ENCODE data around the gene DOCK3. TPM values are rescaled to one million over a fixed set of nuclear protein-coding genes. Genes with fewer than 3 reads are reported as not detected.
"Not testable (repeated sequence)": the region's sequence is repeated elsewhere in the genome, so short reads cannot be mapped to it uniquely, and the experiment has no call there.

DOCK3 gene
- total and polyA plus RNA-seq, 4 donors = 0.01 to 0.08 (median 0.06) TPM; not detected in 1

DNA sequence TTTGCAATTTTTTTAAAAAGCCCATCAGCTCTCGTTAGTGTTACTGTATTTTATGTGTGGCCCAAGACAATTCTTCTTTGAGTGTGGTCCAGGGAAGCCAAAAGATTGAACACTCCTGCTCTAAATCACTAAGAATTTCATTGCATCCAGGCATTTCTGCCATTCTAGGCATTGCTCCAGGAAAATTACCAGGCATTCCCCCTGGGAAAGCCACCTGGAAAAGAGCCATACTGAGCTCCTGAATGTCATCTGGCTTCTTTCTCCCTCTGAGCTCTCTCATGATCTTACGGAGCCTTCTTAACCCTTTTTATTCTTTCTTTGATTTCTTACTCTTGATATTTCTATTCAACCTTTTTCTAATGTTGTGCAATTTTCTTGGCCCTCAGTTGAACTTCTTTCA is 202.2 kb downstream of the DOCK3 start (continued):
- TF ChIP-seq, protein P1, sequence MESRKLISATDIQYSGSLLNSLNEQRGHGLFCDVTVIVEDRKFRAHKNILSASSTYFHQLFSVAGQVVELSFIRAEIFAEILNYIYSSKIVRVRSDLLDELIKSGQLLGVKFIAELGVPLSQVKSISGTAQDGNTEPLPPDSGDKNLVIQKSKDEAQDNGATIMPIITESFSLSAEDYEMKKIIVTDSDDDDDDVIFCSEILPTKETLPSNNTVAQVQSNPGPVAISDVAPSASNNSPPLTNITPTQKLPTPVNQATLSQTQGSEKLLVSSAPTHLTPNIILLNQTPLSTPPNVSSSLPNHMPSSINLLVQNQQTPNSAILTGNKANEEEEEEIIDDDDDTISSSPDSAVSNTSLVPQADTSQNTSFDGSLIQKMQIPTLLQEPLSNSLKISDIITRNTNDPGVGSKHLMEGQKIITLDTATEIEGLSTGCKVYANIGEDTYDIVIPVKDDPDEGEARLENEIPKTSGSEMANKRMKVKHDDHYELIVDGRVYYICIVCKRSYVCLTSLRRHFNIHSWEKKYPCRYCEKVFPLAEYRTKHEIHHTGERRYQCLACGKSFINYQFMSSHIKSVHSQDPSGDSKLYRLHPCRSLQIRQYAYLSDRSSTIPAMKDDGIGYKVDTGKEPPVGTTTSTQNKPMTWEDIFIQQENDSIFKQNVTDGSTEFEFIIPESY (IDR thresholded peaks at IDR 0.05) = no peak
- TF ChIP-seq YY1 (IDR thresholded peaks at IDR 0.05) (no peak), FOXA1 (IDR thresholded peaks at IDR 0.05) (no peak), SP1 (IDR thresholded peaks at IDR 0.05) (no peak), TAF1 (conservative IDR thresholded peaks at IDR 0.05) (no peak), JUND (IDR thresholded peaks at IDR 0.05) (no peak), EGR1 (IDR thresholded peaks at IDR 0.05; ENCODE audit: low read depth in 2 of 2) (no peak), RAD21 (IDR thresholded peaks at IDR 0.05) (no peak), NR2F2 (IDR thresholded peaks at IDR 0.05) (no peak)
- TF ChIP-seq, protein P2, sequence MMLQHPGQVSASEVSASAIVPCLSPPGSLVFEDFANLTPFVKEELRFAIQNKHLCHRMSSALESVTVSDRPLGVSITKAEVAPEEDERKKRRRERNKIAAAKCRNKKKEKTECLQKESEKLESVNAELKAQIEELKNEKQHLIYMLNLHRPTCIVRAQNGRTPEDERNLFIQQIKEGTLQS (IDR thresholded peaks at IDR 0.05) = no peak

DNA sequence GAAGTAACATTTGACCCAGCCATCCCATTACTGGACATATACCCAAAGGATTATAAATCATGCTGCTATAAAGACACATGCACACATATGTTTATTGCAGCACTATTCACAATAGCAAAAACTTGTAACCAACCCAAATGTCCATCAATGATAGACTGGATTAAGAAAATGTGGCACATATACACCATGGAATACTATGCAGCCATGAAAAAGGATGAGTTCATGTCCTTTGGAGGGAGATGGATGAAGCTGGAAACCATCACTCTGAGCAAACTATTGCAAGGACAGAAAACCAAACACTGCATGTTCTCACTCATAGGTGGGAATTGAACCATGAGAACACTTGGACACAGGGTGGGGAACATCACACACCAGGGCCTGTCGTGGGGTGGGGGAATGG is 208.0 kb downstream of the DOCK3 start:
- not testable (repeated sequence) for H3K27ac ChIP-seq (ENCODE audit: low read depth in 1 of 2, low read length in 2 of 2); DNase-seq (ENCODE audit: low spot score); H3K9ac ChIP-seq (ENCODE audit: low read depth in 1 of 2, low read length in 2 of 2); H3K27me3 ChIP-seq (ENCODE audit: control insufficient read depth in 4 of 4, insufficient read depth in 4 of 4, low read length in 3 of 4); H3K9me3 ChIP-seq (ENCODE audit: control insufficient read depth in 4 of 4, low read length in 3 of 4); H3K4me3 ChIP-seq (ENCODE audit: low read depth in 1 of 3, low read length in 3 of 3); H3K36me3 ChIP-seq (ENCODE audit: control insufficient read depth in 4 of 4, insufficient read depth in 3 of 4, low read depth in 1 of 4, low read length in 3 of 4); H3K4me1 ChIP-seq (ENCODE audit: control insufficient read depth in 4 of 4, insufficient read depth in 4 of 4, low read length in 3 of 4)
- WGBS = 61% methylated on average over 1 of the region's 1 CpG

DNA sequence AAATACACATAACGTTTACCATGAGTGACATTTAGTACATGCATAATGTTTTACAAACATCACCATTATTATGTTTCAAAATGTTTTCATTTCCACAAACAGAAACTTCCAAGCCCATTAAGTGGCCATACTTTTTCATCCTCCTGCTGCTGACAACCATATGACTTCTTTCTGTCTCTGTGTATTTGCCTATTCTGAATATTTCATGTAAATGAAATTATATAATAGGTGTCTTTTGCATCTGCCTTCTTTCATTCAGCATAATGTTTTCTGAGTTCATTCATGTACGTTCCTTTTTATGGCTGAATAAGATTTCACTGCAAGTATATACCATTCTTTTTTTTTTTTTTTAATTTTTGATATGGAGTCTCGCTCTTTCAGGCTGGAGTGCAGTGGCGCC is 209.0 kb downstream of the DOCK3 start:
- 84% methylated on average over 4 of the region's 4 CpGs for WGBS
- Histone ChIP-seq H3K9me3 (ENCODE audit: control insufficient read depth in 4 of 4, low read length in 3 of 4) (no peaks in the 10 kb centered on the region), H3K36me3 (ENCODE audit: control insufficient read depth in 4 of 4, insufficient read depth in 3 of 4, low read depth in 1 of 4, low read length in 3 of 4) (no peaks in the 10 kb centered on the region), H3K27ac (ENCODE audit: low read depth in 1 of 2, low read length in 2 of 2) (no peak overlapping the region), H3K4me3 (ENCODE audit: low read depth in 1 of 3, low read length in 3 of 3) (no peak overlapping the region), H3K4me1 (ENCODE audit: control insufficient read depth in 4 of 4, insufficient read depth in 4 of 4, low read length in 3 of 4) (no peaks in the 10 kb centered on the region), H3K27me3 (ENCODE audit: control insufficient read depth in 4 of 4, insufficient read depth in 4 of 4, low read length in 3 of 4) (no peaks in the 10 kb centered on the region), H3K9ac (ENCODE audit: low read depth in 1 of 2, low read length in 2 of 2) (no peak overlapping the region)
- DNase-seq (ENCODE audit: low spot score) = no peak
- no peak for TF ChIP-seq FOXA2 (IDR thresholded peaks at IDR 0.05)
- TF ChIP-seq NR2F2 (IDR thresholded peaks at IDR 0.05) = no peak
- no peak for TF ChIP-seq TAF1 (conservative IDR thresholded peaks at IDR 0.05)
- no peak for TF ChIP-seq HNF4G (IDR thresholded peaks at IDR 0.05)
- TF ChIP-seq, protein P3, sequence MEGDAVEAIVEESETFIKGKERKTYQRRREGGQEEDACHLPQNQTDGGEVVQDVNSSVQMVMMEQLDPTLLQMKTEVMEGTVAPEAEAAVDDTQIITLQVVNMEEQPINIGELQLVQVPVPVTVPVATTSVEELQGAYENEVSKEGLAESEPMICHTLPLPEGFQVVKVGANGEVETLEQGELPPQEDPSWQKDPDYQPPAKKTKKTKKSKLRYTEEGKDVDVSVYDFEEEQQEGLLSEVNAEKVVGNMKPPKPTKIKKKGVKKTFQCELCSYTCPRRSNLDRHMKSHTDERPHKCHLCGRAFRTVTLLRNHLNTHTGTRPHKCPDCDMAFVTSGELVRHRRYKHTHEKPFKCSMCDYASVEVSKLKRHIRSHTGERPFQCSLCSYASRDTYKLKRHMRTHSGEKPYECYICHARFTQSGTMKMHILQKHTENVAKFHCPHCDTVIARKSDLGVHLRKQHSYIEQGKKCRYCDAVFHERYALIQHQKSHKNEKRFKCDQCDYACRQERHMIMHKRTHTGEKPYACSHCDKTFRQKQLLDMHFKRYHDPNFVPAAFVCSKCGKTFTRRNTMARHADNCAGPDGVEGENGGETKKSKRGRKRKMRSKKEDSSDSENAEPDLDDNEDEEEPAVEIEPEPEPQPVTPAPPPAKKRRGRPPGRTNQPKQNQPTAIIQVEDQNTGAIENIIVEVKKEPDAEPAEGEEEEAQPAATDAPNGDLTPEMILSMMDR (IDR thresholded peaks at IDR 0.05; ENCODE audit: low read depth, low read length, missing input control) = no peak
- no peak for TF ChIP-seq FOXA1 (IDR thresholded peaks at IDR 0.05)
- TF ChIP-seq YY1 (IDR thresholded peaks at IDR 0.05) = no peak
- TF ChIP-seq, protein P1 (IDR thresholded peaks at IDR 0.05) = no peak
- no peak for TF ChIP-seq GABPA (IDR thresholded peaks at IDR 0.05 in 1 of 2, conservative IDR thresholded peaks at IDR 0.05 in 1 of 2)
- TF ChIP-seq, protein P4, sequence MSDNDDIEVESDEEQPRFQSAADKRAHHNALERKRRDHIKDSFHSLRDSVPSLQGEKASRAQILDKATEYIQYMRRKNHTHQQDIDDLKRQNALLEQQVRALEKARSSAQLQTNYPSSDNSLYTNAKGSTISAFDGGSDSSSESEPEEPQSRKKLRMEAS (IDR thresholded peaks at IDR 0.05) = no peak
- TF ChIP-seq, protein P5, sequence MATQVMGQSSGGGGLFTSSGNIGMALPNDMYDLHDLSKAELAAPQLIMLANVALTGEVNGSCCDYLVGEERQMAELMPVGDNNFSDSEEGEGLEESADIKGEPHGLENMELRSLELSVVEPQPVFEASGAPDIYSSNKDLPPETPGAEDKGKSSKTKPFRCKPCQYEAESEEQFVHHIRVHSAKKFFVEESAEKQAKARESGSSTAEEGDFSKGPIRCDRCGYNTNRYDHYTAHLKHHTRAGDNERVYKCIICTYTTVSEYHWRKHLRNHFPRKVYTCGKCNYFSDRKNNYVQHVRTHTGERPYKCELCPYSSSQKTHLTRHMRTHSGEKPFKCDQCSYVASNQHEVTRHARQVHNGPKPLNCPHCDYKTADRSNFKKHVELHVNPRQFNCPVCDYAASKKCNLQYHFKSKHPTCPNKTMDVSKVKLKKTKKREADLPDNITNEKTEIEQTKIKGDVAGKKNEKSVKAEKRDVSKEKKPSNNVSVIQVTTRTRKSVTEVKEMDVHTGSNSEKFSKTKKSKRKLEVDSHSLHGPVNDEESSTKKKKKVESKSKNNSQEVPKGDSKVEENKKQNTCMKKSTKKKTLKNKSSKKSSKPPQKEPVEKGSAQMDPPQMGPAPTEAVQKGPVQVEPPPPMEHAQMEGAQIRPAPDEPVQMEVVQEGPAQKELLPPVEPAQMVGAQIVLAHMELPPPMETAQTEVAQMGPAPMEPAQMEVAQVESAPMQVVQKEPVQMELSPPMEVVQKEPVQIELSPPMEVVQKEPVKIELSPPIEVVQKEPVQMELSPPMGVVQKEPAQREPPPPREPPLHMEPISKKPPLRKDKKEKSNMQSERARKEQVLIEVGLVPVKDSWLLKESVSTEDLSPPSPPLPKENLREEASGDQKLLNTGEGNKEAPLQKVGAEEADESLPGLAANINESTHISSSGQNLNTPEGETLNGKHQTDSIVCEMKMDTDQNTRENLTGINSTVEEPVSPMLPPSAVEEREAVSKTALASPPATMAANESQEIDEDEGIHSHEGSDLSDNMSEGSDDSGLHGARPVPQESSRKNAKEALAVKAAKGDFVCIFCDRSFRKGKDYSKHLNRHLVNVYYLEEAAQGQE (IDR thresholded peaks at IDR 0.05) = no peak
- TF ChIP-seq EGR1 (IDR thresholded peaks at IDR 0.05; ENCODE audit: low read depth in 2 of 2) = no peak
- TF ChIP-seq HNF4A (conservative IDR thresholded peaks at IDR 0.05) = no peak
- TF ChIP-seq, protein P2 (IDR thresholded peaks at IDR 0.05) = no peak
- TF ChIP-seq RXRA (IDR thresholded peaks at IDR 0.05) = no peak
- no peak for TF ChIP-seq RAD21 (IDR thresholded peaks at IDR 0.05)
- no peak for TF ChIP-seq SP1 (IDR thresholded peaks at IDR 0.05)
- TF ChIP-seq JUND (IDR thresholded peaks at IDR 0.05) = no peak

All from liver (tissue), 9 donors.